MV-4-11 (cell line): ENCODE data around the gene LRP10.

Source experiments
- DNase-seq: peaks from one replicate; lab custom pipeline; 2025; lab: John Stamatoyannopoulos, UW

The LRP10 gene

GRCh38 chr14:22887260-22887989, 15.9 kb downstream of the LRP10 start:
- peak; percentile 76 for DNase-seq

GRCh38 chr14:22887990-22888378, 16.4 kb downstream of the LRP10 start:
- no peak for DNase-seq

- no peak for DNase-seq
Observed at GRCh38 chr14:22888662-22889061, 17.1 kb downstream of the LRP10 start.

- DNase-seq = no peak
Observed at GRCh38 chr14:22890416-22890815, 18.9 kb downstream of the LRP10 start.

- no peak for DNase-seq
Observed at GRCh38 chr14:22892488-22892887, 20.9 kb downstream of the LRP10 start.

- DNase-seq = no peak
Observed at GRCh38 chr14:22893706-22894105, 22.2 kb downstream of the LRP10 start.

GRCh38 chr14:22895402-22895801, 23.9 kb downstream of the LRP10 start:
- no peak for DNase-seq

GRCh38 chr14:22896356-22896755, 24.8 kb downstream of the LRP10 start:
- no peak for DNase-seq

- no peak for DNase-seq
Observed at GRCh38 chr14:22896760-22897159, 25.2 kb downstream of the LRP10 start.

- no peak for DNase-seq
Observed at GRCh38 chr14:22897357-22897756, 25.8 kb downstream of the LRP10 start.

GRCh38 chr14:22898302-22899090, 27.0 kb downstream of the LRP10 start:
- DNase-seq = no peak

GRCh38 chr14:22900081-22900799, 28.7 kb downstream of the LRP10 start:
- peak; percentile 47 for DNase-seq

- no peak for DNase-seq
Observed at GRCh38 chr14:22901799-22902198, 30.3 kb downstream of the LRP10 start.

- no peak for DNase-seq
Observed at GRCh38 chr14:22903742-22904087, 32.2 kb downstream of the LRP10 start.

GRCh38 chr14:22905627-22906026, 34.1 kb downstream of the LRP10 start:
- no peak for DNase-seq

- DNase-seq = no peak
Observed at GRCh38 chr14:22906073-22906472, 34.5 kb downstream of the LRP10 start.

- no peak for DNase-seq
Observed at GRCh38 chr14:22907429-22907828, 35.9 kb downstream of the LRP10 start.

- peak; percentile 92 for DNase-seq
Observed at GRCh38 chr14:22908601-22909000, 37.1 kb downstream of the LRP10 start.

- DNase-seq = no peak
Observed at GRCh38 chr14:22910916-22911315, 39.4 kb downstream of the LRP10 start.

GRCh38 chr14:22914836-22915235, 43.3 kb downstream of the LRP10 start:
- DNase-seq = peak; percentile 44

- peak; percentile 85 for DNase-seq
Observed at GRCh38 chr14:22915886-22916521, 44.5 kb downstream of the LRP10 start.

- peak; percentile 100 for DNase-seq
Observed at GRCh38 chr14:22918804-22919600, 47.5 kb downstream of the LRP10 start, which contains the start of gene RBM23. RBM23 (minus strand) TSS chr14:22919149.
